Measurements from ENCODE around the gene RUFY4.

DNA sequence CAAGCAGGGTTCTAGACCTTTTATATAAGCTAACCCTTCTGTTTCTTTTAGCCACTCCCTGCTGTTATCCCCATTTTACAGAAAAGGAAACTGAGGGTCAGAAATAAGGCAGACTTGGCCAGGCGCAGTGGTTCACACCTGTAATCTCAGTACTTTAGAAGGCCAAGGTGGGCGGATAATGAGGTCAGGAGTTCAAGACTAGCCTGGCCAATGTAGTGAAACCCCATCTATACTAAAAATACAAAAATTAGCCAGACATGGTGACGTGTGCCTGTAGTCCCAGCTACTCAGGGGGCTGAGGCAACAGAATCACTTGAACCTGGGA is 14.3 kb downstream of the RUFY4 start:
- TF ChIP-seq, protein P1, sequence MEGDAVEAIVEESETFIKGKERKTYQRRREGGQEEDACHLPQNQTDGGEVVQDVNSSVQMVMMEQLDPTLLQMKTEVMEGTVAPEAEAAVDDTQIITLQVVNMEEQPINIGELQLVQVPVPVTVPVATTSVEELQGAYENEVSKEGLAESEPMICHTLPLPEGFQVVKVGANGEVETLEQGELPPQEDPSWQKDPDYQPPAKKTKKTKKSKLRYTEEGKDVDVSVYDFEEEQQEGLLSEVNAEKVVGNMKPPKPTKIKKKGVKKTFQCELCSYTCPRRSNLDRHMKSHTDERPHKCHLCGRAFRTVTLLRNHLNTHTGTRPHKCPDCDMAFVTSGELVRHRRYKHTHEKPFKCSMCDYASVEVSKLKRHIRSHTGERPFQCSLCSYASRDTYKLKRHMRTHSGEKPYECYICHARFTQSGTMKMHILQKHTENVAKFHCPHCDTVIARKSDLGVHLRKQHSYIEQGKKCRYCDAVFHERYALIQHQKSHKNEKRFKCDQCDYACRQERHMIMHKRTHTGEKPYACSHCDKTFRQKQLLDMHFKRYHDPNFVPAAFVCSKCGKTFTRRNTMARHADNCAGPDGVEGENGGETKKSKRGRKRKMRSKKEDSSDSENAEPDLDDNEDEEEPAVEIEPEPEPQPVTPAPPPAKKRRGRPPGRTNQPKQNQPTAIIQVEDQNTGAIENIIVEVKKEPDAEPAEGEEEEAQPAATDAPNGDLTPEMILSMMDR (IDR thresholded peaks at IDR 0.05; ENCODE audit: extremely low read depth in 1 of 2, insufficient read depth in 1 of 2, low read depth in 1 of 2, low read length in 2 of 2) = no peak
- TF ChIP-seq POLR2AphosphoS5 (IDR thresholded peaks at IDR 0.05; ENCODE audit: insufficient read depth, low read depth, low read length) = no peak

Measured in endothelial cell of umbilical vein (primary cell).